Smooth muscle cell (in vitro differentiated cells): ENCODE data around the gene TMEM255A. TPM values are rescaled to one million over a fixed set of nuclear protein-coding genes. Genes with fewer than 3 reads are reported as not detected.

Experiments
- DNase-seq: peaks from one replicate; lab custom pipeline; 2025; ENCODE audit not compliant: unreplicated experiment; lab: John Stamatoyannopoulos, UW
- H2AFZ ChIP-seq: fragments of 200-600 bp; sonication (generic); 2 replicates; pipeline ENCODE4 v1.6.0; 2016; ENCODE audit warnings: antibody characterized with exemption, low read depth, mild to moderate bottlenecking
- H3F3A ChIP-seq: fragments of 200-600 bp; sonication (generic); 2 replicates; pipeline ENCODE4 v1.6.0; 2017; ENCODE audit warnings: antibody characterized with exemption, low read depth
- H3K27ac ChIP-seq: fragments of 200-600 bp; sonication (generic); 2 replicates; pipeline ENCODE4 v1.5.1; 2016; ENCODE audit warnings: low read depth, mild to moderate bottlenecking
- H3K27me3 ChIP-seq: fragments of 200-600 bp; sonication (generic); 2 replicates; pipeline ENCODE4 v1.6.1; 2016; ENCODE audit warnings: low read depth, mild to moderate bottlenecking
- H3K36me3 ChIP-seq: fragments of 200-600 bp; sonication (generic); 2 replicates; pipeline ENCODE4 v1.5.1; 2016; ENCODE audit warnings: low read depth
- H3K4me1 ChIP-seq: fragments of 200-600 bp; sonication (generic); 2 replicates; pipeline ENCODE4 v1.5.1; 2016; ENCODE audit warnings: low read depth
- H3K4me2 ChIP-seq: fragments of 200-600 bp; sonication (generic); 2 replicates; pipeline ENCODE4 v1.6.0; 2016; ENCODE audit warnings: mild to moderate bottlenecking
- H3K4me3 ChIP-seq: fragments of 200-600 bp; sonication (generic); 2 replicates; pipeline ENCODE4 v1.5.1; 2016; ENCODE audit warnings: mild to moderate bottlenecking
- H3K79me2 ChIP-seq: fragments of 200-600 bp; sonication (generic); 2 replicates; pipeline ENCODE4 v1.6.0; 2016; ENCODE audit warnings: low read depth, mild to moderate bottlenecking
- H3K9ac ChIP-seq: fragments of 200-600 bp; sonication (generic); 2 replicates; pipeline ENCODE4 v1.6.0; 2016; ENCODE audit warnings: low read depth
- H3K9me3 ChIP-seq: fragments of 200-600 bp; sonication (generic); replicated peaks from 2 replicates; pipeline ENCODE4 v1.5.1; 2016; ENCODE audit warnings: low read depth
- H4K20me1 ChIP-seq: fragments of 200-600 bp; sonication (generic); 2 replicates; pipeline ENCODE4 v1.6.0; 2016; ENCODE audit warnings: low read depth
- CTCF ChIP-seq: fragments of 200-600 bp; sonication (generic); IDR thresholded peaks from 2 replicates; pipeline ENCODE4 v1.5.1; 2017; ENCODE audit warnings: borderline replicate concordance, mild to moderate bottlenecking, antibody characterized with exemption; ENCODE audit not compliant: insufficient read depth, poor library complexity, severe bottlenecking
- WGBS: methylation state at CpG from one replicate; pipeline ENCODE4 v1.1.7; 2016; ENCODE audit warnings: low lambda C conversion rate; 5-methylcytosine and 5-hydroxymethylcytosine counted together
- polyA plus RNA-seq: library from polyadenylated mRNA; unstranded; fragments of >200 nt; fragmentation: Nextera tagmentation; extraction: Ambion mirVana; gene quantifications from 2 replicates; pipeline ENCODE4 v1.2.1, GENCODE V29; 2016
- total RNA-seq: library from RNA; depleted of rRNA; stranded (reverse); fragments of >200 nt; gene quantifications from 2 replicates; pipeline ENCODE4 v1.2.3, GENCODE V29; 2014

The TMEM255A gene
- total RNA-seq (0.04 TPM in 1 of 2 replicates, not detected in the other), polyA plus RNA-seq (0.11 TPM in 1 of 2 replicates, not detected in the other)

GRCh38 chrX:120310861-120311726, at the start of gene TMEM255A:
TSS of gene TMEM255A (minus strand) at chrX:120311461. CDS start at chrX:120311309, 152 bp downstream.
- H3F3A ChIP-seq = no peaks in the 10 kb centered on the region
- H3K4me1 ChIP-seq = no peaks in the 10 kb centered on the region
- no peak within 1 kb of the TSS for H3K9ac ChIP-seq
- no peaks in the 10 kb centered on the region for H4K20me1 ChIP-seq
- no peak for TF ChIP-seq CTCF
- no peak within 1 kb of the TSS for H3K27ac ChIP-seq
- H3K4me2 ChIP-seq = peak within 1 kb of the TSS; percentile 78
- H3K36me3 ChIP-seq = no peaks in the 10 kb centered on the region
- WGBS = 32% methylated on average over 40 of the region's 49 CpGs
- H3K27me3 ChIP-seq = peaks cover 57% of the 10 kb centered on the region
- H3K4me3 ChIP-seq = peak within 1 kb of the TSS; percentile 43
- no peak for DNase-seq
- no peaks in the 10 kb centered on the region for H3K9me3 ChIP-seq
- H2AFZ ChIP-seq = no peak within 1 kb of the TSS
- no peaks in the 10 kb centered on the region for H3K79me2 ChIP-seq

- Histone ChIP-seq H3K4me2 (no peak overlapping the region), H3K4me1 (no peaks in the 10 kb centered on the region), H3K9me3 (no peaks in the 10 kb centered on the region), H3K4me3 (no peak overlapping the region), H4K20me1 (no peaks in the 10 kb centered on the region), H3K9ac (no peak overlapping the region), H3K36me3 (no peaks in the 10 kb centered on the region), H2AFZ (no peak overlapping the region), H3F3A (no peaks in the 10 kb centered on the region), H3K27ac (no peak overlapping the region), H3K79me2 (no peaks in the 10 kb centered on the region), H3K27me3 (no peaks in the 10 kb centered on the region)
- WGBS = 55% methylated on average over 7 of the region's 7 CpGs
- DNase-seq = no peak
- TF ChIP-seq CTCF = no peak
These were observed 47.6 kb upstream of the TMEM255A start for GRCh38 chrX:120358737-120359456.

DNA sequence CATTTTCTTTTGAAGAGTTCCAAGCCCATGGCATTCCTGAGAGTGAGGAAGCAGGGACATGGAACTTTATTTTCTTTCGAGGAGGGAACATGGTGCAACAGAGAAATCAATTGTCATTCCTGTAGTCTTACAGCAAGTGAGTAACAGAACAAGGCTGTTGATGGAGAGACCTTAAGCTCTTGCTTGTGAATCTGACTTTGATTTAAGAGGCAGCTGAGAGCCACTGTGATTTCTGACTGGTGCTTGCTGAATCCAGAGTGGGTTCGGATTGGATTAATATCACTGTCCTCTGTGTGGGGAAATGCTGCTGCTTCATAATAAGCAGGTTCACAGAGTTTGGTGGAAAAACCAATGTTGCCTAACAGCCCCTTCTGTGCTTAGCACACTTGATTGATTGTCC, 45.9 kb upstream of the TMEM255A start:
- Histone ChIP-seq H3K27me3 (no peaks in the 10 kb centered on the region), H3K4me3 (no peak overlapping the region), H3K4me2 (no peak overlapping the region), H3K4me1 (no peaks in the 10 kb centered on the region), H3K36me3 (no peaks in the 10 kb centered on the region), H4K20me1 (no peaks in the 10 kb centered on the region), H2AFZ (no peak overlapping the region), H3K9ac (no peak overlapping the region), H3K27ac (no peak overlapping the region), H3K9me3 (no peaks in the 10 kb centered on the region), H3F3A (no peaks in the 10 kb centered on the region), H3K79me2 (no peaks in the 10 kb centered on the region)
- no peak for DNase-seq
- 73% methylated on average over 2 of the region's 2 CpGs for WGBS
- no peak for TF ChIP-seq CTCF
